AG09309 (cell line): ENCODE data around the gene ZNF646.
"Not testable (repeated sequence)": the region's sequence is repeated elsewhere in the genome, so short reads cannot be mapped to it uniquely, and the experiment has no call there.

Experiments used
- DNase-seq: peaks from one replicate; pipeline ENCODE4 v3.0.0-alpha.2; 2010; ENCODE audit warnings: low read depth
- H3K4me3 ChIP-seq: 2 replicates; pipeline ENCODE4 v1.5.1; 2011; ENCODE audit warnings: mild to moderate bottlenecking, low read depth, low read length, moderate library complexity; ENCODE audit not compliant: control insufficient read depth
- TF ChIP-seq, protein P1 (sequence below): IDR thresholded peaks from 2 replicates; pipeline ENCODE4 v1.5.1; 2011; ENCODE audit warnings: mild to moderate bottlenecking, low read depth, low read length, inconsistent platforms; ENCODE audit not compliant: insufficient read depth, control insufficient read depth; ENCODE audit errors: missing control alignments

ZNF646 gene

DNA sequence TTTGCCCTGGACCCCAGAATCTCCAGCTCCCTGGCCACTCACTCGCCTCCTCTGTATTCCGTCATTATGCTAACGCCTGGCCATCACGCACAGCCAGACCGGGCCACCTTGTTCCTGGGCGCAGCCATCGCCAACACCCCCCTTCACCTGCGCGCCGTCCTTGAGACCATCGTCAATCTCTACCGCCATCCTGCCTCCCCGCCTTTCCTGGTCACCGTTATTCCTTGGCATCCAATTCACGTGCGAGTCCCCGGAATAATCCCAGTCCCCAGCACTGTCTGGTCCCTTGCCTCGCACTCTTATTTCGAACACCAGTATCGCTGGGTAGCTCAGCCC lies 19.8 kb downstream of the ZNF646 start:
- peak overlapping the region; percentile 97 for H3K4me3 ChIP-seq
- TF ChIP-seq, protein P1, sequence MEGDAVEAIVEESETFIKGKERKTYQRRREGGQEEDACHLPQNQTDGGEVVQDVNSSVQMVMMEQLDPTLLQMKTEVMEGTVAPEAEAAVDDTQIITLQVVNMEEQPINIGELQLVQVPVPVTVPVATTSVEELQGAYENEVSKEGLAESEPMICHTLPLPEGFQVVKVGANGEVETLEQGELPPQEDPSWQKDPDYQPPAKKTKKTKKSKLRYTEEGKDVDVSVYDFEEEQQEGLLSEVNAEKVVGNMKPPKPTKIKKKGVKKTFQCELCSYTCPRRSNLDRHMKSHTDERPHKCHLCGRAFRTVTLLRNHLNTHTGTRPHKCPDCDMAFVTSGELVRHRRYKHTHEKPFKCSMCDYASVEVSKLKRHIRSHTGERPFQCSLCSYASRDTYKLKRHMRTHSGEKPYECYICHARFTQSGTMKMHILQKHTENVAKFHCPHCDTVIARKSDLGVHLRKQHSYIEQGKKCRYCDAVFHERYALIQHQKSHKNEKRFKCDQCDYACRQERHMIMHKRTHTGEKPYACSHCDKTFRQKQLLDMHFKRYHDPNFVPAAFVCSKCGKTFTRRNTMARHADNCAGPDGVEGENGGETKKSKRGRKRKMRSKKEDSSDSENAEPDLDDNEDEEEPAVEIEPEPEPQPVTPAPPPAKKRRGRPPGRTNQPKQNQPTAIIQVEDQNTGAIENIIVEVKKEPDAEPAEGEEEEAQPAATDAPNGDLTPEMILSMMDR: no peak
- no peak for DNase-seq

DNA sequence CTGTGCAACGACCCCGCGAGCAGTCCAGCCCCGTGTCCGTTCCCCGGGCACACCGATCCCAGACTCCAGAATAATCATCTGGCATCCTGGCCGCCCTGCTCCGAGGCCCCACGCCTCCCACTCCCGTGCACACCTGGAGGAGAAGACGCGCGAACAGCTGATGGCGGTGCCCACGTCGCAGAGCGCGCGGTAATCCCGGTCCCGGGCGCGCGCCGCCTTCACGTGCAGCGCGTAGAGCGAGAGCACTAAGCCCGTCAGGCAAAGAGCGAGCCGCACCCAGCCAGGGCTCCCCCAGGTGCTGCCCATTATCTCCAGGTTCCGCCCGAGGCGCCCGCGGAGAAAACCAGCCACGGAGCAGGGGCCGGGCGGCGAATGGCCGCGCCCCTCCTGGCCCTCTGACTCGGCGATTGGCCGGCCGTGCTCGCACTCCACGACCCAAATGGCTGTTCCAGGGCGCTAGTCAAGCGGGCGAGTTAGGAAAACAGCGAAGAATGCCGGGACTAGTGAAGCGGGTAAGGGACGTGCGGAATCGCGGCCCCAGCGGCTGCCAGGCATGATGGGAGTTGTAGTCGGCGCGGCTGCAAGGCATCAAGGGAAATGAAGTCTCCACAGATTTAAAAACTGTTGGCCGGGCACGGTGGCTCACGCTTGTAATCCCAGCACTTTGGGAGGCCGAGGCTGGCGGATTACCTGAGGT lies 20.4 kb downstream of the ZNF646 start, which contains the start of gene VKORC1:
Gene VKORC1 (minus strand): TSS at position 374 of the 697 bp plus-strand sequence. CDS start 68 bp downstream, at position 306.
- DNase-seq: peak; percentile 89
- H3K4me3 ChIP-seq: peak within 1 kb of the TSS; percentile 97
- TF ChIP-seq, protein P1: no peak

- DNase-seq: no peak
- TF ChIP-seq, protein P1: no peak
Observed at GRCh38 chr16:31099860-31100638, 25.8 kb downstream of the ZNF646 start.

DNA sequence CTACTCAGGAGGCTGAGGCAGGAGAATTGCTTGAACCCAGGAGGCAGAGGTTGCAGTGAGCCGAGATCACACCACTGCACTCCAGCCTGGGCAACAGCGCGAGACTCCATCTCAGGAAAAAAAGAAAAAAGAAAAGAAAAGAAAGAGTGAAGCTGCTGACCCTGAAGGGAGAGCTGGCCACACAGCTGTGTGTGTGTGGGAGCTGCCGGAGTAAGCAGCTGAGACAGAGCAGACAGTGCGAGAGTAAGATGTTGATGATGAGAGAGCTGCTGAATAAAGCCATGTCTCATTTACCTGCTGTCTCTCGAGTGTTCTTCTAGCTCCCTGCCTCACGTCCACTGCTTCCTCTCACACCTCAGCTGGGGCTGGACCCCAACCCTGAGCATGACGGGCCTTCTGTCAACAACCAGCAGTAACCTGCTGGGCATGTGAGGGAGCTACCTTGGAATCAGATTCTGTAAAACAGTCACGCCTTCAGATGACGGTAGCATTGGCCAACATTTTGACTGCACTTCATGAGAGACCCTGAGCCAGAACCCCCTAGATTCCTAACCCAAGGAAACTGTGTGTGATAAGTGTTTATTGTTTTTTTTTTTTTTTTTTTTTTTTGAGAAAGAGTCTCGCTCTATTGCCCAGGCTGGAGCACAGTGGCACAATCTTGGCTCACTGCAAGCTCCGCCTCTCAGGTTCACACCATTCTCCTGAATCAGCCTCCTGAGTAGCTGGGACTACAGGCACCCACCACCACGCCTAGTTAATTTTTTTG lies 26.8 kb downstream of the ZNF646 start:
- not testable (repeated sequence) for H3K4me3 ChIP-seq, DNase-seq

More at GRCh38 chr16:31099860-31100638, 25.8 kb downstream of the ZNF646 start:
- no peak overlapping the region for H3K4me3 ChIP-seq

- TF ChIP-seq, protein P1: peak; percentile 86
- DNase-seq: no peak
- no peak overlapping the region for H3K4me3 ChIP-seq
Observed at GRCh38 chr16:31105677-31106213, 31.5 kb downstream of the ZNF646 start.

- no peak for DNase-seq
- H3K4me3 ChIP-seq: no peak overlapping the region
- TF ChIP-seq, protein P1: no peak
Observed at GRCh38 chr16:31106509-31107464, 32.6 kb downstream of the ZNF646 start.
